GM20000 (cell line): ENCODE measurements around the gene SPTLC3.

Experiments used
- DNase-seq: peaks from one replicate; pipeline ENCODE4 v3.0.0; 2012; ENCODE audit warnings: low spot score
- TF ChIP-seq, protein P1 (sequence below): IDR thresholded peaks from 2 replicates; pipeline ENCODE4 v1.5.1; 2012; ENCODE audit warnings: mild to moderate bottlenecking, control low read depth; ENCODE audit errors: extremely low read depth, missing control alignments

The SPTLC3 gene

DNA sequence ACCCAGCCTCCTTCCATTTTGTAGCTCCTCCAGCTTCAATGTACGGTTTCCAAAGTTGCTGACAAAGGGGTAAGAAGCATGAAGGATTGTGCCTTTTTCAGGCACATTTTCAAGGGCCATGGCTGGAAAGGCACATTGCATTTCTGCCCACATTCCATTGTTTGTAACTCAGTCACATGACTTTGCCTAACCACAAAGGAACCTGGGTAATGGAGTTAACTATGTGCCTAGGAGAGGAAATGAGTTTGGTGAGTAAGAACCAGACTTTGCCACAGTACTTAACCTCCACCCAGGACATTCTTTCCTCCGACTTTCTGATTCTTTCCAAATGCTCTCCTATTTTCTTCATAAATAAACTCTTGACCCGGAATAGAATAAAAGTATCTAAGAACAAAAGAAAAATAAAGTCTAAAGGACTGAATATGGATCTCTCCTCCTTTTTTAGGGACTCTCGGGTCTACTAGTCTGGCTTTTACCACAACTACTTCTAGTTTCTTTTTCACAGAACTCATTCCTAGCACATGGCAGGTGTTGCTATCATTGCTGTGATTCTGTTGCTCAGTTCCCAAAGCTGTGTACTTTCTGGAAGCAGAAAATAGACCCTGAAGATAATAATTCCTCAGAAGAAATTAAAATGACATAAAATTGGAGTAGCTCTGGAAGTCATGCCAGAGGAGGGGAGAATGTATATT lies 130.8 kb downstream of the SPTLC3 start:
- no peak for DNase-seq
- TF ChIP-seq, protein P1, sequence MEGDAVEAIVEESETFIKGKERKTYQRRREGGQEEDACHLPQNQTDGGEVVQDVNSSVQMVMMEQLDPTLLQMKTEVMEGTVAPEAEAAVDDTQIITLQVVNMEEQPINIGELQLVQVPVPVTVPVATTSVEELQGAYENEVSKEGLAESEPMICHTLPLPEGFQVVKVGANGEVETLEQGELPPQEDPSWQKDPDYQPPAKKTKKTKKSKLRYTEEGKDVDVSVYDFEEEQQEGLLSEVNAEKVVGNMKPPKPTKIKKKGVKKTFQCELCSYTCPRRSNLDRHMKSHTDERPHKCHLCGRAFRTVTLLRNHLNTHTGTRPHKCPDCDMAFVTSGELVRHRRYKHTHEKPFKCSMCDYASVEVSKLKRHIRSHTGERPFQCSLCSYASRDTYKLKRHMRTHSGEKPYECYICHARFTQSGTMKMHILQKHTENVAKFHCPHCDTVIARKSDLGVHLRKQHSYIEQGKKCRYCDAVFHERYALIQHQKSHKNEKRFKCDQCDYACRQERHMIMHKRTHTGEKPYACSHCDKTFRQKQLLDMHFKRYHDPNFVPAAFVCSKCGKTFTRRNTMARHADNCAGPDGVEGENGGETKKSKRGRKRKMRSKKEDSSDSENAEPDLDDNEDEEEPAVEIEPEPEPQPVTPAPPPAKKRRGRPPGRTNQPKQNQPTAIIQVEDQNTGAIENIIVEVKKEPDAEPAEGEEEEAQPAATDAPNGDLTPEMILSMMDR: no peak

DNA sequence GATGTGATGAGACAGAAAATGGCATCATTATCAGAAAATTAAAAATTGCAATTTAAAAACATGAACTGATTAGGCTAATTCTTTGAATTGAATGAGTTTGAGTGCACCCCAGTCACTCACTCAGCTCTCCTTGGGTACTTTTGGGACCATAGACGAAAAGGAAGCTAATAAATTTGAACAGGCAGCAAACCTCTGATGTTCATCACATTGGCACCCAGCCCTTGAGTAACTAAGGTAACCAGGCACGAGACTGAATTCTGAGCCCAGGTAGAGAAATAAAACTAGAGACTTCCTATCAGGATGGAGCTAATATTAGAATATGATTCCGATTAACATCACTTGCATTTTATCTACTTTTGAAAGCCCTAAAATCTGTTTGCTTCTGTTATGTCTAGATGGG lies 131.4 kb downstream of the SPTLC3 start:
- TF ChIP-seq, protein P1: no peak
- no peak for DNase-seq

DNA sequence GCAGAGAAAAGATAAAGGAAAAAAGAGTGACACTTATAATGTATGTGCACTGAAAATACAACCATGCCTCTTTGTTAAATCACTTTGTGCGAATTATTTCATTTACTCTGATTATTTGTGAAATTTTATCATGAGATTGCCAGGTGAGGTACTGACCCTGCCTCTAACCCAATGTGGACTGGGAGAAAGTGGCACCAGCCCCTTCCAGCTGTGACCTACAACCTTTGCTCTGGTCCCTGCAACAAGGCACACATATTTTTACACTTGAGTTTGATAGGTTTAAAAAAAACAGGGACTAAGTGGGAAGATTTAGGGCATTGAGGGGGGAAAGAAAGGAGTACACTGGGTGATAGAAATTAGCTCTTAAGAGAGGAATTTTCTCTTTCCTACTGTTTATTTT lies 132.0 kb downstream of the SPTLC3 start:
- DNase-seq: no peak
- TF ChIP-seq, protein P1: no peak

DNA sequence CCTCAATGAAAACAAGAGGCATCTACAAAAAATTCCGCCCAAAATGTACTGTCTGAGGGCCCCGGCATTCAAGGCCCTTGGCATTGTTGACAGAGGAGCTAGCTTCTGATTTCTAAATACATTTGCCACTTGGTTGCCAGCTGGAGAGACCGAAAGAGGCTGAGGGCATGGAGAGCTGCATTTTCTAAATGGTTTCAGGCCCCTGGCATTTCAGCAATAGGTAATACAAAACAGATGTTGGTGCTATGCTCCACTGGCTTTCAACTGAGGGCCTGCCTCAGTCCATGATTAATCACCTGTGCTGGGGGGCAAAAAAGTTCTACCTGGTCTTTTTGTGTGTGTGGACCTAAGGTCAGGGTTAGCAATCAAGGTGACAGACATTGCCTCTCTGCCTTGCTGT lies 132.8 kb downstream of the SPTLC3 start:
- DNase-seq: no peak
- TF ChIP-seq, protein P1: no peak

DNA sequence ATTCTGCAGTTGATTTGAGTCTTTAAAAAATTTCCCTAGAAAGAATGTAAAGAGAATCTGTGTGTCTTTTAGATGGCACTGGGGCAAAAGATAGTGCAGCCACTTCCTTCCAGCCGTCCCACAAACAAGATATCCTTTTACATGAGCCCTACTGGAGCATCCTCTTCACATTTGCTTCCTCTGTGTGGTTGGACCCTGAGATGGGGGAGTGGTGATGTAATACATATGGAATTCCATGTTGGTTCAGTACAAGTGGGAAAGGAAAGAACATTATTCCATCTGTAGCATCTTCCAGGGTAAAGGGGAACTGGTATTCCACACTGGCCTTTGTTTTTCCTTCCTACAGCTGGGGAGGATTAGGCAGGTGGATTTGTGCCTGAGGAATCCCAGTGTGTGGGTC lies 133.4 kb downstream of the SPTLC3 start:
- DNase-seq: no peak
- TF ChIP-seq, protein P1: no peak

DNA sequence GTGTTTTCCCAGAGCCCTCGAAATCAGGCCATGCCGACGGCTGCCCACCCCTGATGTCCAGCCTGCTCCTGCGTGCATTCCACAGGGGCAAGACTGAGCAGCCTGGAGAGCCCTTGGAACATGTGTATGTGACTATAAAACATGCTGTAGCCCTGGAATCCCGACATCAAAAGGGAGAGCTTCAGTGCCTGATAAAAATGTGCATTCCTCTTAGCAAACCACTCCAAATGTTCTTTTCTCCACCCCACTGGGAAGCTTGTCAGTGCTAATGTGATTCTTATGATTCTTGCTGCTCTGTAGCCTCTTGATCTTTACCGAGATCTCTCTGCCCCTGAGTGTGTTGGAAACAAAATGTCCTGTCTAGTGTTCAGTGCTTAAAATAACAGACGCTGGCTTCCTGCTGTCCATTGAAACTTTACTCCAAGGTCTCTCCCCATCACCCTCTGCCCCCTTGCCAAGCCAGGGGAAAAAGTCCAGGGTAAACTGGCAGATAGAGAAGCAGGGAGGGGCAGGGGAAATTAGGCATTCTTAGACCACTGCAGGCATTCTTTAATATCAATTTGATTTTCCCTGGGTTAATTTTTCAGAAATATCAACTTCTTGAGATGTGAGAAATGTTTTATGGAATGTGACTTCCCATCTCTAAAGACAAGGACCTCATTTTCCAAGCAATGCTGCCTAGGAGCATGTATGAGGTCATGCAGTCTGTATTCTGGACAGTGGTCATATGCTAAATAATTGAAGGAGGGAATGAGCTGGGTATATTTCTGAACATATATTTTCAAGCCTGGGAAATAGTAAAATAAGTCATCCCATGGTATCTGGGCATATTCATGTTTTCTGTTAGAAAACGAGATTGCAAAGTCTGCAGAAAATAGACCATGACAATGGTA lies 138.5 kb downstream of the SPTLC3 start:
- TF ChIP-seq, protein P1: no peak

DNA sequence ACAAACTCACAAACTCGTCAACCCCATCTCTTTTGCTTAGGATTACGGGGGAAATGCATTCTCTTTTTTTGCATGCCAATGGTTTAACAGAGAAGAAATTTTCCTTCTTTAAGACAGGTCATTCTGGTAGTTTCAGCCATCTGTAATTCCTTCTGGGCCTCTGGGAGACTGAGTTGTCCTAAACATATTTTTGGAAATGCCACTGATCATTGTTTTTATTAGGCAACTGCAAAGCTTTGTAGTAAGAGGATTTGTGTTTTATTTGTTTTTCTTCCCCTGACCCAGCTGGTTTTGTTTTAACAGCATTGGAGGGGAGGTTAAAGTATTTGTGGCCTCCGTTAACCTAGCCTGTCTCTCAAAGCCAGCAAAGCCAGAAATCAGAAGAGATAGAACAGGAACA lies 139.2 kb downstream of the SPTLC3 start:
- no peak for DNase-seq
- TF ChIP-seq, protein P1: no peak

More for the DNA sequence above, 138.5 kb downstream of the SPTLC3 start:
- no peak for DNase-seq
